PC-3 (cell line): ENCODE measurements around the gene AKR7A2. TPM values are rescaled to one million over a fixed set of nuclear protein-coding genes. Genes with fewer than 3 reads are reported as not detected.

Experiments used
- ATAC-seq: fragments of 200-7000 bp; cut with Tn5 transposase; 2 replicates; pipeline ENCODE4 v1.9.1; 2020; ENCODE audit warnings: mild to moderate bottlenecking, moderate library complexity
- BruUV-seq: library from RNA; stranded (reverse); fragments of 400-500 nt; replicated peaks from 2 replicates; lab custom pipeline; 2021; lab: Mats Ljungman, UMichigan
- CTCF ChIA-PET: fragments of 300-600 bp; sonication (Branson Sonifier 250); formaldehyde crosslinking; loops from one replicate; lab custom pipeline; 2022; ENCODE audit warnings: antibody characterized with exemption; lab: Charles Lee
- POLR2A ChIA-PET: fragments of 300-600 bp; sonication (Branson Sonifier 250); formaldehyde crosslinking; loops from one replicate; lab custom pipeline; 2022; ENCODE audit warnings: antibody characterized with exemption; ENCODE audit not compliant: unreplicated experiment; lab: Charles Lee
- DNase-seq: peaks from one replicate; pipeline ENCODE4 v3.0.0-alpha.2; 2015
- H2AFZ ChIP-seq: fragments of 300-600 bp; sonication (generic); 2 replicates; pipeline ENCODE4 v1.6.0; 2016; ENCODE audit warnings: antibody characterized with exemption, low read length
- H3F3A ChIP-seq: fragments of 300-600 bp; sonication (generic); one replicate; pipeline ENCODE4 v1.6.0; 2017; ENCODE audit warnings: antibody characterized with exemption, low read length, control low read depth, mild to moderate bottlenecking; ENCODE audit not compliant: unreplicated experiment
- H3K27ac ChIP-seq: fragments of 300-600 bp; sonication (generic); 2 replicates; pipeline ENCODE4 v1.5.1; 2016; ENCODE audit warnings: mild to moderate bottlenecking, low read length
- H3K27me3 ChIP-seq: fragments of 300-600 bp; sonication (generic); 2 replicates; pipeline ENCODE4 v1.6.1; 2016; ENCODE audit warnings: low read length, mixed read lengths
- H3K36me3 ChIP-seq: fragments of 300-600 bp; sonication (generic); 2 replicates; pipeline ENCODE4 v1.6.1; 2016; ENCODE audit warnings: low read depth, mixed run types, low read length, mixed read lengths
- H3K4me1 ChIP-seq: fragments of 300-600 bp; sonication (generic); 2 replicates; pipeline ENCODE4 v1.5.1; 2016; ENCODE audit warnings: low read length; ENCODE audit not compliant: insufficient read depth
- H3K4me2 ChIP-seq: fragments of 300-600 bp; sonication (generic); 2 replicates; pipeline ENCODE4 v1.6.0; 2016; ENCODE audit warnings: low read length
- H3K4me3 ChIP-seq: fragments of 300-600 bp; sonication (generic); 2 replicates; pipeline ENCODE4 v1.5.1; 2016; ENCODE audit warnings: mild to moderate bottlenecking, low read length, mixed read lengths
- H3K79me2 ChIP-seq: fragments of 300-600 bp; sonication (generic); 2 replicates; pipeline ENCODE4 v1.6.1; 2017; ENCODE audit warnings: low read length, mixed read lengths
- H3K9ac ChIP-seq: fragments of 300-600 bp; sonication (generic); 2 replicates; pipeline ENCODE4 v1.6.0; 2016; ENCODE audit warnings: mild to moderate bottlenecking, low read length
- H3K9me2 ChIP-seq: fragments of 300-600 bp; sonication (generic); replicated peaks from 2 replicates; pipeline ENCODE4 v1.6.1; 2016; ENCODE audit warnings: mixed run types, low read length, mixed read lengths
- H3K9me3 ChIP-seq: fragments of 300-600 bp; sonication (generic); 2 replicates; pipeline ENCODE4 v1.6.1; 2016; ENCODE audit warnings: low read length, mixed read lengths
- H4K20me1 ChIP-seq: fragments of 300-600 bp; sonication (generic); 2 replicates; pipeline ENCODE4 v1.6.1; 2016; ENCODE audit warnings: low read length, mixed read lengths
- EZH2 ChIP-seq: fragments of 300-600 bp; sonication (generic); IDR thresholded peaks from one replicate; pipeline ENCODE4 v1.6.1; 2017; ENCODE audit warnings: antibody characterized with exemption, mild to moderate bottlenecking, low read length; ENCODE audit not compliant: unreplicated experiment
- EZH2phosphoT487 ChIP-seq: fragments of 300-600 bp; sonication (generic); IDR thresholded peaks from 2 replicates; pipeline ENCODE4 v1.6.1; 2018; ENCODE audit warnings: mild to moderate bottlenecking, antibody characterized with exemption, low read length, borderline replicate concordance
- intact Hi-C: fragments of 100-400 bp; cut with micrococcal nuclease; formaldehyde crosslinking; loops from 2 replicates; pipeline ENCODE4 v1.9.0; 2023
- total RNA-seq: library from RNA; depleted of rRNA; stranded (reverse); fragments of >200 nt; gene quantifications from 2 replicates; pipeline ENCODE4 v1.2.3, GENCODE V29; 2014
- TF ChIP-seq, protein P1 (sequence below): fragments of 300-600 bp; sonication (generic); conservative IDR thresholded peaks from 2 replicates; pipeline ENCODE4 v1.5.1; 2017; ENCODE audit warnings: antibody characterized with exemption, low read depth, mild to moderate bottlenecking, low read length

Gene AKR7A2
- total RNA-seq, 1 experiment from 2014 or later: 63.3 TPM

DNA sequence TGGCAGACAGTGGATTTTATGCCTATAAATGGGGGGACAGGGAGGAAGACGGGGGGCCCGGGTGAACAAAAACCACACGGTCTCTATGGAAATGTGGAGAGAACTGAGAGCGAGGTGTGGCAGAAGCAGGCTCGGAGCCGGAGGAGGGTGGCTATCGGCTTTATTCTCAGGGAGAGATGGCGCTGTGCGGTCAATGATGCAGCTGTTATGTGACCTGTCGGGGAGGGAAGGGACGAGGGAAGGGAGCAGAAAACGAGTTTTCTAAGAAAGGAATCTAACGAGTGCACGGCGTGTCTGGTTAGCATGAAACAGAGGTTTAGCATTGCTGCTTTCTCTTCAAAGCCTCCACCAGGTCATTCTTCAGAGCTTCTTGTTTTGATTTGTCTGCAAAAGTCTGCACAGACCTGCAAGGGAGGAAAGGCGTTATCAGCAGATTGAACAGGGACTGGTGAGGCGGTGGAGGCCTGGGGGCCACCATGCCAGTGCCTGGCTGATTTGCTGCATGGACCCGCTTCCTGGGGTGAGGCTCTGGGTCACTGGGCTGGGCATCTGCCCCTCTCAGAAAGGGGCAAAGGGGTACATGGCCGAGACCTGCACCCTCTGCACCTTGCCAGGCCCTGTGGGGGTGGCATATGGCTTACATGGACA lies 27.4 kb upstream of the AKR7A2 start:
- Histone ChIP-seq H3K9me2 (no peaks in the 10 kb centered on the region), H4K20me1 (no peaks in the 10 kb centered on the region), H3K27me3 (no peaks in the 10 kb centered on the region), H3K9ac (no peak overlapping the region), H2AFZ (no peak overlapping the region), H3K36me3 (peaks cover 6% of the 10 kb centered on the region; the same call in 1 of the 2 replicates), H3F3A (no peaks in the 10 kb centered on the region), H3K4me3 (no peak overlapping the region), H3K79me2 (no peaks in the 10 kb centered on the region), H3K4me1 (peaks cover 26% of the 10 kb centered on the region), H3K27ac (no peak overlapping the region), H3K4me2 (no peak overlapping the region), H3K9me3 (no peaks in the 10 kb centered on the region)
- DNase-seq: no peak
- ATAC-seq: no peak
- ChIA-PET CTCF (interaction anchor here (0.6 kb wide), 1 partner anchor 27 kb away, joined by 3 read pairs; the partner anchor contains the start of gene SLC66A1), POLR2A (no interaction called here)
- BruUV-seq: TSS peak; percentile 50
- TF ChIP-seq, protein P1, sequence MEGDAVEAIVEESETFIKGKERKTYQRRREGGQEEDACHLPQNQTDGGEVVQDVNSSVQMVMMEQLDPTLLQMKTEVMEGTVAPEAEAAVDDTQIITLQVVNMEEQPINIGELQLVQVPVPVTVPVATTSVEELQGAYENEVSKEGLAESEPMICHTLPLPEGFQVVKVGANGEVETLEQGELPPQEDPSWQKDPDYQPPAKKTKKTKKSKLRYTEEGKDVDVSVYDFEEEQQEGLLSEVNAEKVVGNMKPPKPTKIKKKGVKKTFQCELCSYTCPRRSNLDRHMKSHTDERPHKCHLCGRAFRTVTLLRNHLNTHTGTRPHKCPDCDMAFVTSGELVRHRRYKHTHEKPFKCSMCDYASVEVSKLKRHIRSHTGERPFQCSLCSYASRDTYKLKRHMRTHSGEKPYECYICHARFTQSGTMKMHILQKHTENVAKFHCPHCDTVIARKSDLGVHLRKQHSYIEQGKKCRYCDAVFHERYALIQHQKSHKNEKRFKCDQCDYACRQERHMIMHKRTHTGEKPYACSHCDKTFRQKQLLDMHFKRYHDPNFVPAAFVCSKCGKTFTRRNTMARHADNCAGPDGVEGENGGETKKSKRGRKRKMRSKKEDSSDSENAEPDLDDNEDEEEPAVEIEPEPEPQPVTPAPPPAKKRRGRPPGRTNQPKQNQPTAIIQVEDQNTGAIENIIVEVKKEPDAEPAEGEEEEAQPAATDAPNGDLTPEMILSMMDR: no peak
- no peak for TF ChIP-seq EZH2
- intact Hi-C loops: no loop called here

DNA sequence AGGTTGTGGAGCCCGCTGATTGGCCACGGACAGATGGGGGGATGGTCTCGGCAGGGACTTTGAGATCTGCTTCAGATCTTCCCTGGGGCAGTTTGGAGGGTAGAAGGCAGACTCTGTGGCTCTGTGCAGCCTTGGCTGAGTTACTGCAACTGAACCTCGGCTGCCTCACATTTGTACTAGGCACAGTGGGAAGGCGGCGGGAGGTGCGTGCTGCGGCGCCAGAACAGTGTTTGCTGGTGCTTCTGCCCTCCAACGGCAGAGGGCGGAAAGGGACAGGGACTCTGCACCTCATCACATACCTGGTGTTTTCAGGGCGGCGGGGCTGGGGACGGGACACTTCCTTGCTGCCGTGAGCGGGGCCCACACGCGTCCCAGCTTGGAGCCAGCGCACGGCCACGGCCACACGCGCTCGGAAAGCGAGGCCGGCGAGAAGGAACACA lies 26.4 kb upstream of the AKR7A2 start:
- no peak overlapping the region for H3K4me3 ChIP-seq
- POLR2A ChIA-PET: no interaction called here
- H3K27ac ChIP-seq: no peak overlapping the region
- no peaks in the 10 kb centered on the region for H3F3A ChIP-seq
- H4K20me1 ChIP-seq: no peaks in the 10 kb centered on the region
- TF ChIP-seq EZH2phosphoT487: no peak
- TF ChIP-seq, protein P1: no peak
- no peak for TF ChIP-seq EZH2
- DNase-seq (no peak), ATAC-seq (no peak)
- no TSS peak for BruUV-seq
- no peak overlapping the region for H3K9ac ChIP-seq
- CTCF ChIA-PET: no interaction called here
- H3K27me3 ChIP-seq: no peaks in the 10 kb centered on the region
- H3K9me3 ChIP-seq: no peaks in the 10 kb centered on the region
- no peaks in the 10 kb centered on the region for H3K79me2 ChIP-seq
- H2AFZ ChIP-seq: no peak overlapping the region
- intact Hi-C loops: no loop called here
- H3K4me1 ChIP-seq: peaks cover 29% of the 10 kb centered on the region
- H3K36me3 ChIP-seq: peaks cover 6% of the 10 kb centered on the region; the same call in 1 of the 2 replicates
- H3K9me2 ChIP-seq: no peaks in the 10 kb centered on the region
- no peak overlapping the region for H3K4me2 ChIP-seq

DNA sequence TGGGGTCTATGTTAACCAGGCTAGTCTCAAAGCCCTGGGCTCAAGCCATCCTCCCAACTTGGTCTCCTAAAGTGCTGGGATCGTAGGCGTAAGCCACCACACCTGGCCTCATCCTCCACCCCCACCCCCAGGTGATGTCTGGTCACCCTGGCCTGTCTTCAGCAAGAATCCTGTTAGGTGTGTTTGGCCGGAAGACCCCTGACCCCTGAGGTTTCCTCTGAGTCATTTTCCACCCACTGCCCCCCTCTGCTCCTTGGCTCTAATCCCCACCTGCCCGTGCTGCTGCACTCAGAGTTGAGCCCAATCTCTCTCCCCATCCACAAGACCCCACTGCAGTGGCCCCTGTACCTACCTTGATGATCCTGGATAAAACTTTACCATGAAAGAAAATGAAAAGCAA lies 25.3 kb upstream of the AKR7A2 start:
- no peaks in the 10 kb centered on the region for H3K9me2 ChIP-seq
- H3K79me2 ChIP-seq: no peaks in the 10 kb centered on the region
- peak overlapping the region; percentile 10; the same call in 1 of the 2 replicates for H3K4me3 ChIP-seq
- no peaks in the 10 kb centered on the region for H3K27me3 ChIP-seq
- H3K27ac ChIP-seq: peak overlapping the region; percentile 63
- DNase-seq (peak; percentile 79), ATAC-seq (peak; percentile 52)
- H3K4me2 ChIP-seq: peak overlapping the region; percentile 66
- no peak overlapping the region for H2AFZ ChIP-seq
- no peaks in the 10 kb centered on the region for H3F3A ChIP-seq
- H4K20me1 ChIP-seq: no peaks in the 10 kb centered on the region
- H3K36me3 ChIP-seq: peaks cover 6% of the 10 kb centered on the region; the same call in 1 of the 2 replicates
- CTCF ChIA-PET: no interaction called here
- peaks cover 29% of the 10 kb centered on the region for H3K4me1 ChIP-seq
- intact Hi-C loops: no loop called here
- no peaks in the 10 kb centered on the region for H3K9me3 ChIP-seq
- TF ChIP-seq, protein P1: no peak
- no peak for TF ChIP-seq EZH2phosphoT487
- no peak for TF ChIP-seq EZH2
- BruUV-seq: no TSS peak
- POLR2A ChIA-PET: no interaction called here
- peak overlapping the region; percentile 21; the same call in 1 of the 2 replicates for H3K9ac ChIP-seq
